H54 (cell line): Measurements from ENCODE around the gene ZCWPW1.

Experiments used
- DNase-seq: peaks from one replicate; pipeline ENCODE4 v3.0.0; 2011; ENCODE audit warnings: low spot score, mixed read lengths; ENCODE audit not compliant: insufficient read length
- FAIRE-seq: peaks from 3 replicates; lab custom pipeline; 2011; peaks lifted over from hg19 to GRCh38; lab: Jason Lieb, UNC
- POLR2A ChIP-seq: IDR thresholded peaks from 2 replicates; pipeline ENCODE4 v1.6.1; 2011; ENCODE audit warnings: low read depth, mild to moderate bottlenecking, low read length

Gene ZCWPW1

DNA sequence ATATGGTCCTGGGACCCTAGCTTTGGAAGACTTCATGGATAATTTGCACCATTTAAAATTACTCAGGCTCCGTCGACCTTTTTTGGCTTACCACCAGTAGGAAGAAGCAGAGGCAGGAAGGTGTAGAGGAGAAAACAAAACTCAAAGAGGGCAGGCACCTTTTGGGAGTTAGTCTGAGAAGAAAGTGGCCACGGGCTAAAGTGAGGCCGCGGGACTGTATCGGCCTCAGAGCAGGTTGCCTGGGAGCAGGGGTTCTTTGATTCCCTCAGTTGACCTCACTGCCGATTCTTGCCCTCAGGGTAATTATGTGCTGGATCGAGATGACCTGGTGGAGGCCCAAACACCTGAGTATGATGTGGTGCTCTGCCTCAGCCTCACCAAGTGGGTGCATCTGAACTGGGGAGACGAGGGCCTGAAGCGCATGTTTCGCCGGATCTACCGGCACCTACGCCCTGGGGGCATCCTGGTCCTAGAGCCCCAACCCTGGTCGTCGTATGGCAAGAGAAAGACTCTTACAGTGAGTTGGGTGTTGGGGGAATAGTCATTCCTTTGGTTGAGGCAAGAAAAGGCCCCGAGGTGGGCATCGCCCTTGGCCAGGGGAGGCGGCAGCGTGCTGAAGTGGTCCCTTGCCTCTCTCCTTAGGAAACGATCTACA lies 4.2 kb upstream of the ZCWPW1 start:
- FAIRE-seq (no peak), DNase-seq (no peak)
- no peak for TF ChIP-seq POLR2A

DNA sequence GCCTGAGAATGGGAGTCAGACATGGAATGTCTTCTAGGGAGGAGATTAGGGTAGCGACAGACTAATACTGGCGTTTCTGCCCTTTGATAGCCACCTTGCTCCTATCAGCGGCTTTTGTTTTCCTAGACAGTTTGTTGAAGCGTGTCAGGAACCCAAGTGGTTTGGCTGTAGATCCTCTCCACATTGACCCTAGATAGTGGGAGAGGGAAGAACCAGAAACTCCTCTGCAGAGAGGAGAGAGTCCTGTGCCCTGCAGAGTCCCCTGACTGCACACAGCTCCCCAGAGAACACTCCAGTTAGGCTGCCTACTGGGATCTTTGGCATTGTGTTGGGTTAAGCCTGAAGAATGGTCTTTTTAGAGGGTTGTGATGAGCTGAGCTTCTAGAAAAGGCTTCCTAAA lies 3.5 kb upstream of the ZCWPW1 start:
- DNase-seq (no peak), FAIRE-seq (no peak)
- TF ChIP-seq POLR2A, result no peak

DNA sequence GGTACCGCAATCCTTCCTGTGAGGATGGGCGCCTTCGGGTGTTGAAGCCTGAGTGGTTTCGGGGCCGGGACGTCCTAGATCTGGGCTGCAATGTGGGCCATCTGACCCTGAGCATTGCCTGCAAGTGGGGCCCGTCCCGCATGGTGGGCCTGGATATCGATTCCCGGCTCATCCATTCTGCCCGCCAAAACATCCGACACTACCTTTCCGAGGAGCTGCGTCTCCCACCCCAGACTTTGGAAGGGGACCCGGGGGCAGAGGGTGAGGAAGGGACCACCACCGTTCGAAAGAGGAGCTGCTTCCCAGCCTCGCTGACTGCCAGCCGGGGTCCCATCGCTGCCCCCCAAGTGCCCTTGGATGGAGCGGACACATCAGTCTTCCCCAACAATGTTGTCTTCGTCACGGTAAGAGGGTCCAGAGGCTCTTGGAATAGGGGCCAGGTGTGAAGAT lies 2.8 kb upstream of the ZCWPW1 start:
- TF ChIP-seq POLR2A, result no peak
- DNase-seq (no peak), FAIRE-seq (no peak)

GRCh38 chr7:100430493-100431285 lies 2.2 kb upstream of the ZCWPW1 start:
- FAIRE-seq, result no peak
- DNase-seq, result no peak
- TF ChIP-seq POLR2A, result no peak

DNA sequence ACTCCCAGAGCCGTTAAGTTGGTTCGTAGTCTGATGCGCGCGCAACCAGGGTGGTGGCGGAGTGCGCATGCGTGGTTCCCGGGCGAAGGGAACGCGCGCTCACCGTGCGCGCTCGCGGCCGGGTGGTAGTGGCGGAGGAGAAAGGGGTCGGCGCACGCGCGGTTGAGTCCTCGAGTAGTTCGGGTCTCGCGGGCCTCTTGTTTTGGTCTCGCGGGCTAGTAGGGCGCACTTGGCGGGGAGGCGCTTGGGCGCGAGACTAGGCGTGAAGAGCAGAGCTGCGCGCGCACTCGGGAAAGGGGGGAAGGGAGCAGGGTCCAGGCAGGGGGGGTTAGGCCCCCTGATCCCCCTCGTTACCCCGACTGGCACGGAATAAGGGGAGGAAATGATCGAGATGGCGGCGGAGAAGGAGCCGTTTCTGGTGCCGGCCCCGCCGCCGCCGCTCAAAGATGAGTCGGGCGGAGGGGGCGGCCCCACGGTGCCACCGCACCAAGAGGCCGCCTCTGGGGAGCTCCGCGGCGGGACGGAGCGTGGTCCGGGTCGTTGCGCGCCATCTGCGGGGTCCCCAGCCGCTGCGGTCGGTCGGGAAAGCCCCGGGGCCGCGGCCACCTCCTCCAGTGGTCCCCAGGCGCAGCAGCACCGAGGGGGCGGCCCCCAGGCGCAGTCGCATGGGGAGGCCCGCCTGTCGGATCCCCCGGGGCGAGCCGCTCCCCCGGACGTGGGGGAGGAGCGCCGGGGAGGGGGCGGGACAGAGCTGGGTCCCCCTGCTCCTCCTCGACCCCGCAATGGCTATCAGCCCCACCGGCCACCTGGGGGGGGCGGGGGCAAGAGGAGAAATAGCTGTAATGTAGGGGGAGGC lies 1.4 kb upstream of the ZCWPW1 start, which contains the start of gene MEPCE:
MEPCE (plus strand) TSS at position 195 of the 856 bp plus-strand sequence; CDS start at position 383, 188 bp downstream.
- peak; percentile 91 for DNase-seq
- TF ChIP-seq POLR2A, result peak; percentile 13; the same call in 1 of the 2 replicates
- no peak for FAIRE-seq

DNA sequence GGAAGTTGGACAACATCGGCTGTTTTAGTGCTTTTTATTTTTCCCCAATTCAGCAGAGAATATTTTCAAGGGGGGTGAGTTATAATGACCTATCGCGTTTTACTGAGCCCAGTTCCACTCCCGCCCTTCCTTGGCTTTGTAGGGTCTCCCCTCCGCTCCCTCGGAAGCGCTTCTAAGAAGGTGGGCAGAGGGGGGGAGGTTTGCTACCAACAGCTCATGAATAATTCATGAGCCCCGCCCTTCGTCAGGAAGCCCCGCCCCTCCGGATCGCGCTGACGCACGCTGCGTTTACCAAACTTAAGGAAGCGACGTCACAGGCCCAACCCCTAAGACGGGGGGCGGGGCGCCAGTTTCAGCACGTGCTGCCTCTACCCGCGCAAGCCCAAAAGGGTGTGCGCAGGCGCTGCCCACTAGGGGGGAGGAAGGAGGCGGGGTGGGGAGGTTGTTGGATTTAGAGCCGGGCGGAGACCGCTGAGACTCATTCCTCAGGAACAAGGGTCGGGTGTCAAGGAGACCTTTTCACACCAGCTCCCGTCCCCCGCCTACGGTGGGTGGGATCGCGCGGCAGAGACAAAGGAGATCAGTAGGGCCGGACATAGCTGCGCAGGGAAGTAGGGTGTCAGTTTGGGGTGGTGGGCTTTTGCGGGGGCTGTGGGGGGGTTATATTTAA lies 599 bp upstream of the ZCWPW1 start:
- no peak for FAIRE-seq
- DNase-seq, result peak; percentile 82
- TF ChIP-seq POLR2A, result peak; percentile 96

DNA sequence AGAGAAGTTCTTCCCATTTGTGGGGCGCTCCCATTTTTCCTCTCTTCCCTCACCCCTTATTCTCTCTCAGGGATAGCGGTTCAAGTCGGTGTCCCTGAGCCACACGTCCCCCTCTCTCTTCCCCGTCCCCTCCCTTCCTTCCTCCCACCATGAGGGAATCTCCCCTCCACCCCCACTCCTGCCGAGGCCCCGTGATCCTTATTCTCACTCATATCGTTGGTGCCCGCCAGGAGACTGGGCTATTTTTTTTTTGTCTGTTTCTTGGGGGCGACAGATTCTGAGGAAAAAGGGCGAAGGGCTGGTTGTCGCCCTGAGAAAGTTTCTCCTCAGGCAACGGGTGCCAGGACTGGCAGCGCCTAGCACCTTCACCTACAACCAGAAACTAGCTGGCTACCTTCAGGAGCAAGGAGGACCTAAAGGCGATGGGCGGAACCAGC lies 723 bp downstream of the ZCWPW1 start:
- TF ChIP-seq POLR2A, result no peak
- no peak for FAIRE-seq
- no peak for DNase-seq

- no peak for TF ChIP-seq POLR2A
- DNase-seq (no peak), FAIRE-seq (no peak)
Observed at GRCh38 chr7:100426516-100426915, 2.0 kb downstream of the ZCWPW1 start.

DNA sequence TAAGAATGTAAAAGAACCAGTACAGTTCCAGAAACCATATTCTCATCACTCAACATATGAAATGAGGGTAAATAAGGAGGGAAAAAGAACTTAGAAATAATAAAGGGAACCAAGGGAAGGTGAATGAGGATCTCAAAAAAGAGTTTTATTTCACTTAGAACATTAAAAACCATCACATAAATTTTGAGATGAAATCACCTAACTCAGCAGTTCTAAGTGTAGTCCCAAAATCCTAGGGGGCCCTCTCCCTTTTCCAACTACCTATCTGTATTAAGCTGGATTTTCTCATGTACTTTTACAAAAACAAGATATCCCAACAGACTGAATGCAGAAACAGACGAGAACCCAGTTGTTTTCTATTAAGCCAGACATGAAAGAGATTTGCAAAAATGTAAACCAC lies 3.2 kb downstream of the ZCWPW1 start:
- FAIRE-seq, result no peak
- no peak for TF ChIP-seq POLR2A

GRCh38 chr7:100423315-100423714 lies 5.2 kb downstream of the ZCWPW1 start:
- DNase-seq (no peak), FAIRE-seq (no peak)
- TF ChIP-seq POLR2A, result no peak

More for the DNA sequence above, 3.2 kb downstream of the ZCWPW1 start:
- no peak for DNase-seq

GRCh38 chr7:100419660-100420226 lies 8.8 kb downstream of the ZCWPW1 start:
- FAIRE-seq, result no peak
- DNase-seq, result no peak
- TF ChIP-seq POLR2A, result no peak

GRCh38 chr7:100418930-100419659 lies 9.4 kb downstream of the ZCWPW1 start:
- FAIRE-seq (no peak), DNase-seq (no peak)
- TF ChIP-seq POLR2A, result no peak
